Subcutaneous adipose tissue (tissue), 4 donors: ENCODE measurements around the gene P2RX7. TPM values are rescaled to one million over a fixed set of nuclear protein-coding genes. Genes with fewer than 3 reads are reported as not detected.

ENCODE experiments used
- total RNA-seq, 4 donors: library from RNA; depleted of rRNA; stranded (reverse); fragments of >200 nt; gene quantifications; one replicate each; pipeline ENCODE4 v1.1.0, GENCODE V29; 2016
- TF ChIP-seq, protein P1 (sequence below): fragments of 450-650 bp; IDR thresholded peaks from one replicate; pipeline ENCODE4 v1.5.1; 2016; ENCODE audit warnings: low read depth, mild to moderate bottlenecking, control low read depth, antibody characterized with exemption, moderate library complexity

The P2RX7 gene
- total RNA-seq, 4 donors from 2014 or later, result 2.4 to 29.2 (median 5.0) TPM

DNA sequence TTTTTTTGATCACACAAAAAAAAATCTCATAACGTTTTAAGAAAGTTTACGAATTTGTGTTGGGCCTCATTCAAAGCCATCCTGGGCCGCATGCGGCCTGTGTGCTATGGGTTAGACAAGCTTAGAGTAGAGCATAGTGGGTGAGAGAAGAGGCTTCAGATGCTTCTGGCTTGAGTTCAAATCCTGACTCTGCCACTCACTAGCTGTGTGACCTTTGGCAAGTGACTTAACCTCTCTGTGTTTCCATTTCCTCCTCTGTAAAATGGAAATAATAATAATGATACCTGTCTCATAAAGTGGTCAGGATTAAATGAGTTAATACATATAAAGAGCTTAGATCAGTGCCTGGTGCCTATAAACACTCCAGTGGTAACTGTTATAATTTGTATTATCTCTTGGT lies 83.4 kb downstream of the P2RX7 start:
- TF ChIP-seq, protein P1, sequence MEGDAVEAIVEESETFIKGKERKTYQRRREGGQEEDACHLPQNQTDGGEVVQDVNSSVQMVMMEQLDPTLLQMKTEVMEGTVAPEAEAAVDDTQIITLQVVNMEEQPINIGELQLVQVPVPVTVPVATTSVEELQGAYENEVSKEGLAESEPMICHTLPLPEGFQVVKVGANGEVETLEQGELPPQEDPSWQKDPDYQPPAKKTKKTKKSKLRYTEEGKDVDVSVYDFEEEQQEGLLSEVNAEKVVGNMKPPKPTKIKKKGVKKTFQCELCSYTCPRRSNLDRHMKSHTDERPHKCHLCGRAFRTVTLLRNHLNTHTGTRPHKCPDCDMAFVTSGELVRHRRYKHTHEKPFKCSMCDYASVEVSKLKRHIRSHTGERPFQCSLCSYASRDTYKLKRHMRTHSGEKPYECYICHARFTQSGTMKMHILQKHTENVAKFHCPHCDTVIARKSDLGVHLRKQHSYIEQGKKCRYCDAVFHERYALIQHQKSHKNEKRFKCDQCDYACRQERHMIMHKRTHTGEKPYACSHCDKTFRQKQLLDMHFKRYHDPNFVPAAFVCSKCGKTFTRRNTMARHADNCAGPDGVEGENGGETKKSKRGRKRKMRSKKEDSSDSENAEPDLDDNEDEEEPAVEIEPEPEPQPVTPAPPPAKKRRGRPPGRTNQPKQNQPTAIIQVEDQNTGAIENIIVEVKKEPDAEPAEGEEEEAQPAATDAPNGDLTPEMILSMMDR, result no peak

DNA sequence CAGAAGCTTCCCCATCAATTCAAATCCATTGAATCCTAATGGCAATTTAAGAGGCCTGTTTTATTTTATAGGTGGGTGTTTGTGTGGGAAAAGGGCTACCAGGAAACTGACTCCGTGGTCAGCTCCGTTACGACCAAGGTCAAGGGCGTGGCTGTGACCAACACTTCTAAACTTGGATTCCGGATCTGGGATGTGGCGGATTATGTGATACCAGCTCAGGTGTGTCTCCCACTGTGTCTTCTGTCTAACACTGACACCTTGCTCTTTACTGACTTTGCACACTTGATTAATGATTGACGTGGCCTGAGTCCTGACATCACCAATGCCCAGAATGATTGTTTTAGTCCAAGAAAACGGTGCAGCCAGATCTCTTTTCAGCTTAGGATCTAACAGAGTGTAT lies 84.4 kb downstream of the P2RX7 start:
- TF ChIP-seq, protein P1, result no peak

DNA sequence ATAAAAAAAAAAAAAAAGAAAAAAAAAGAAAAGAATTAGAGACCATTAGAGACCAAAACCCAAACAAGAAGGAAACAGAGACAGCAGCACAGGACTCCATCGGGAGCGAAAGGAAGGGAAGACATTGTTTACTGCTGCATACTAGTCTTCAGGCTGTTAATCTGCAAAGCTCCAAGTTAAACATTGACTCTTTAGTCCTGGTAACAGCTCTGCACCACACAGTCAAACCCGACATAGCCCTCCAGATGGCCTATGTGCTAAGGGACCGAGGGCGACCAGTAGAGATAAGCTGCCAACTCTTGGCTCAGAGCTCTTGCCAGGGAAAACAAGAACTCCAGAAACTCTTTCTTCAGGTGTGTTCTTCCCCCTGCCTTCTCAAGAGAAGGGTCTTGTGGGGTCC lies 85.1 kb downstream of the P2RX7 start:
- TF ChIP-seq, protein P1, result no peak

DNA sequence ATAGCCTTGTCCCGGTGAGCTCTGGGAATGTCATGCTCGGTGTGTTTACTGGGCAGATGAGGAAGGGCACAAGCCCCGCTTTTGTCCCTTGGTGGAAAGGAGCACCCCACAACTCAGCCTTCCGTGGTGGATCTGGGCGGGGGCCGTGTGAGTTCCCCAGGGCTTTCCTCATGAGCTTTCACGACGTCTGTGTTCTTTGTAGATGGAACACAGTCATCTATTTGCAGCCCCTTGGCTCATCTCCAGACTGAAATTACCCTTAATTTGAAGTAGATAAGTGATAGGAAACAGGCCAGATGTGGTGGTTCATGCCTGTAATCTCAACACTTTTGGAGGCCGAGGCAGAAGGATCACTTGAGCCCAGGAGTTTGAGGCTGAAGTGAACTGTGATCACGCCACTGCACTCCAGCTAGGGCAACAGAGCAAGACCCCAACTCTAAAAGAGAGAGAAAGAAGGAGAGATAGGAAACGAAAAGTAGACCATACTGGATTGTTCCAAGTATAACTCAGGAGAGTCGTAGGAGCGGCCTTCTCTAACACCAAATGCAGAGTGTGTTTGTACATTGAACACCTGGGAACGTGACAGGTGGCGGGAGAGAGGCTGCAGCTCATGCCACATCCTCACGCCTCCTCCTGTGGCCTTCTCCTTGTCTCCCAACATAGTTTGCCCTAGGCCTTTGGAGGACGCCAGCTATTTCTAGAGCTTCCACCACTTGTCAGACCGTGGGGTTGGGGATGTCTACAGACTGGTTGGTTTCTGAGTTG lies 86.1 kb downstream of the P2RX7 start:
- TF ChIP-seq, protein P1, result no peak

DNA sequence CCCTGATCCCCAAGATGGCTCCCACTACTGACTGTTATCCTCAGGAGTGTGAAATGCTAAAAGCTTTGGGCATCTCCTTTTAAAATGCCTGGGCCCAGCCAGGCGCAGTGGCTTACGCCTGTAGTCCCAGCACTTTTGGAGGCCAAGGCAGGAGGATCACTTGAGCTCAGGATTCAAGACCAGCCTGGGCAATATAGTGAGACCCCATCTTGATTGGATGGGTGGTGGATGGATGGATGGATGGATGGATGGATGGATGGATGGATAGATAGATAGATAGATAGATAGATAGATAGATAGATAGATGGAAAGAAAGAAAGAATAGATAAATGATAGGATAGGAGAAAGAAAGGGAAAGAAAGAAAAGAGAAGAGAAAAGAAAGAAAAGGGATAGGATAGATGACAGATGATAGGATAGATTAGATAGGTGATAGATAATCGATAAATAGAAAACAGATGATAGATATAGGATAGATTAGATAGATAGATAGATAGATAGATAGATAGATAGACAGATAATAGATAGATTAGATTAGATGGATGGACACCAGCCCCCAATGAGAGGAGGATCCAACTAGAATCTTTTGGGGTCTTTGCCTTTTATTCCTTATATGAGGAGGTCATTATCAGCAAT lies 86.8 kb downstream of the P2RX7 start:
- TF ChIP-seq, protein P1, result no peak

GRCh38 chr12:121222847-121223246 lies 90.2 kb downstream of the P2RX7 start:
- TF ChIP-seq, protein P1, result no peak
